Type B pancreatic cell (in vitro differentiated cells): Measurements from ENCODE around the gene NT5DC2. TPM values are rescaled to one million over a fixed set of nuclear protein-coding genes. Genes with fewer than 3 reads are reported as not detected.

Experiments
- DNase-seq: peaks from one replicate; pipeline ENCODE4 v3.0.0; 2021; ENCODE audit warnings: mixed read lengths; ENCODE audit not compliant: unreplicated experiment; ENCODE audit errors: extremely low spot score
- H3K27ac Mint-ChIP-seq: 2 replicates; pipeline ENCODE4 v1.8.0; 2021; ENCODE audit warnings: mild to moderate bottlenecking, mixed read lengths
- H3K27me3 Mint-ChIP-seq: 2 replicates; pipeline ENCODE4 v1.8.0; 2021; ENCODE audit warnings: mixed read lengths
- H3K36me3 Mint-ChIP-seq: 2 replicates; pipeline ENCODE4 v1.8.0; 2021; ENCODE audit warnings: mixed read lengths
- H3K4me1 Mint-ChIP-seq: one replicate; pipeline ENCODE4 v1.8.0; 2021; ENCODE audit warnings: mixed read lengths; ENCODE audit not compliant: unreplicated experiment
- H3K4me3 Mint-ChIP-seq: 2 replicates; pipeline ENCODE4 v1.8.0; 2021; ENCODE audit warnings: mild to moderate bottlenecking, mixed read lengths
- H3K9me3 Mint-ChIP-seq: 2 replicates; pipeline ENCODE4 v1.8.0; 2021; ENCODE audit warnings: mixed read lengths
- long read RNA-seq: library from polyadenylated mRNA; unstranded; transcript quantifications from one replicate; pipeline ENCODE4 v2.0.0, GENCODE V29; 2020
- total RNA-seq: library from RNA; stranded (reverse); gene quantifications from 2 replicates; pipeline ENCODE4 v1.2.1, GENCODE V29; 2021; ENCODE audit warnings: low replicate concordance
- TF ChIP-seq, protein P1 (sequence below): fragments of 200-600 bp; sonication (generic); conservative IDR thresholded peaks from 2 replicates; pipeline ENCODE4 v1.5.0; 2021; ENCODE audit warnings: antibody characterized with exemption, mild to moderate bottlenecking

The NT5DC2 gene
- total RNA-seq = 105 and 231 TPM in 2 replicates
- long read RNA-seq, partial matches to known transcripts = 5 of 14 reads
- long read RNA-seq, other reads (novel, unspliced or antisense) = 4 of 14 reads

DNA sequence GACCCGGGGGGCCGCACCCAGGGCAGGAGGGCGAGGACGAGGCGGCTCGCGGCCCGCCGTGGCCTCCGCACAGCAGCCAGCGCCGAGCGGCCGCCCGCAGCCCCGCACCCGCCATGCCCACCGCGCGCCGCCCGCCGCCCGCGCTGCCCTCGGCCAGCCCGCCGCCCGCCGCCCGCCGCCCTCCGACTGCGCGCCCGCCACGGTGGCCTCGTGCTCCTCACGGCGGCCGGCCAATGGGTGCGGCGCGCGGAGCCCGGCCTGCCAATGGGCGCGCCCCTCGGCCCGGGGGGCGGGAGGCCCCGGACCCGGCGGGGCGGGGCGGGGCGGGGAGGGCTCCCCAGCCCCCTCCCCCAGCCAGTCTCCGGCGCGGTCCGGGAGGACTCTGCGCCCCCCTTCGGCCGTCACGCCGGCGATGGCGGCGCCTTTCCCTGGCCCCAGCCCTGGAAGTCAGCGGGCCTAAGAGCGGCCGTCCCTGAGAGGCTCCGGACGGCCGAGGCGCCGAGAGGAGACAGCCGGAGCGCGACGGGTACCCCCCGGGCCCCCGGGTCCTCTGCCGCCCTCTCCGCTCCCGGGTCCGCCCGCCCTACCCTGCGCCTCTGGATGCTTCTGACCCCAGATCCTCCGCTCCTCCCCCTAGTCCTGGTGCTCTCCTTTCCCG is at the start of gene NT5DC2:
Gene NT5DC2 (minus strand): TSS at position 235 of the 658 bp plus-strand sequence. CDS start 120 bp downstream, at position 115.
- Mint-ChIP-seq H3K4me3 (peak within 1 kb of the TSS; percentile 99), H3K4me1 (peaks cover 31% of the 10 kb centered on the region), H3K9me3 (no peaks in the 10 kb centered on the region), H3K36me3 (peaks cover 7% of the 10 kb centered on the region), H3K27ac (peak within 1 kb of the TSS; percentile 91), H3K27me3 (no peaks in the 10 kb centered on the region)
- TF ChIP-seq, protein P1, sequence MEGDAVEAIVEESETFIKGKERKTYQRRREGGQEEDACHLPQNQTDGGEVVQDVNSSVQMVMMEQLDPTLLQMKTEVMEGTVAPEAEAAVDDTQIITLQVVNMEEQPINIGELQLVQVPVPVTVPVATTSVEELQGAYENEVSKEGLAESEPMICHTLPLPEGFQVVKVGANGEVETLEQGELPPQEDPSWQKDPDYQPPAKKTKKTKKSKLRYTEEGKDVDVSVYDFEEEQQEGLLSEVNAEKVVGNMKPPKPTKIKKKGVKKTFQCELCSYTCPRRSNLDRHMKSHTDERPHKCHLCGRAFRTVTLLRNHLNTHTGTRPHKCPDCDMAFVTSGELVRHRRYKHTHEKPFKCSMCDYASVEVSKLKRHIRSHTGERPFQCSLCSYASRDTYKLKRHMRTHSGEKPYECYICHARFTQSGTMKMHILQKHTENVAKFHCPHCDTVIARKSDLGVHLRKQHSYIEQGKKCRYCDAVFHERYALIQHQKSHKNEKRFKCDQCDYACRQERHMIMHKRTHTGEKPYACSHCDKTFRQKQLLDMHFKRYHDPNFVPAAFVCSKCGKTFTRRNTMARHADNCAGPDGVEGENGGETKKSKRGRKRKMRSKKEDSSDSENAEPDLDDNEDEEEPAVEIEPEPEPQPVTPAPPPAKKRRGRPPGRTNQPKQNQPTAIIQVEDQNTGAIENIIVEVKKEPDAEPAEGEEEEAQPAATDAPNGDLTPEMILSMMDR = peak; percentile 22
- peak; percentile 85 for DNase-seq

DNA sequence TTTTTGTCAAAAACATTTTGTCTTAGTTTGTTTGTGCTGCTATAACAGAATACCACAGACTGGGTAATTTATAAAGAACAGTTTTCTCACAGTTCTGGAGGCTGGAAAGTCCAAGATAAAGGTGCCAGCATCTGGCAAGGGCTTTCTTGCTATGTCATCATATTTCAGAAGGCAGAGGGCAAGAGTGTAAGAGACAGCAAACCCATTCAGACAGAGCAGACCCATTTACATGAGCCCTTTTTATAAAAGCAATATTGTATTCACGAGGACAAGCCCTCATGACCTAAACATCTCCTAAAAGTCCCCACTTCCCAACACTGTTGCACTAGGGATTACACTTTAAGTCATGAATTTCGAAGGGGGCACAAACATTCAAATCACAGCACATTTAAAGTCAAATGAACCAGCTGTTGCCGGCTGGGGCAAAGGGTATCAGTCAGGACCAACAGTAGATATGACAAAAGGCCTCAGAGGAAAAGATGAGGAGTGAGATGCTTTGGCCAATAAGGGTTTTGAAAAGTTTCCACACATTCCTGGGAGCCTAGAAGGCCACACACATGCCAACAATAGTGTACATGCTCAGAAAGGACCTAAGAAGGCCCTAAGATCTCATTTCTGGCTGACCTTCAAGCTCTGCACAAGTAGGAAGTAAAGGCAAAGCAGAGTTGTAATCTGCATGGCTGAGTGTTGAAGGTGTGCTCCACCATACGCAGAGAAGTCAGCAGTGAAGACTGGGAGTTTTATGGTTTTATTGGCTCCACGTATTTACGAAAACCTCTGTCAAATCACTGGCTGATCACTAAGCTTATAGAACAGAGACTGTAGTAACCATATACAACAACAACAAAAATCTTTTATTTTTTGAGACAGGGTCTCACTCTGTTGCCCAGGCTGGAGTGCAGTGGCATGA is 40.7 kb upstream of the NT5DC2 start:
- Mint-ChIP-seq H3K27me3 (no peaks in the 10 kb centered on the region), H3K4me1 (no peaks in the 10 kb centered on the region), H3K4me3 (no peak overlapping the region), H3K27ac (no peak overlapping the region), H3K9me3 (no peaks in the 10 kb centered on the region), H3K36me3 (peaks cover 35% of the 10 kb centered on the region)
- no peak for DNase-seq
- TF ChIP-seq, protein P1 = no peak

DNA sequence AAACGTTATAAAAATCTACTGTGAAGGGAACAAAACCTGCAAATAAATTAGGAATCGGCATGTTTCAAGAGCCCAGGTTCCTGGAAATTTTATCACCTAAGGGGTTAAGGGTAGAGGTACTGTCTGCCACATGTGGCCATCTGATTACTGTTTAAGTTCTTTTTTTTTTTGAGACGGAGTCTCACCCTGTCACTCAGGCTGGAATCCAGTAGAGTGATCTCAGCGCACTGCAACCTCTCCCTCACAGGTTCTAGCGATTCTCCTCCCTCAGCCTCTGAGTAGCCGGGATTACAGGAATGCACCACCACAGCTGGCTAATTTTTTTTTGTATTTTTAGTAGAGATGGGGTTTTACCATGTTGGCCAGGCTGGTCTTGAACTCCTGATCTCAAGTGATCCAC is 38.6 kb upstream of the NT5DC2 start:
- DNase-seq = no peak
- no peak overlapping the region for H3K4me3 Mint-ChIP-seq
- no peaks in the 10 kb centered on the region for H3K9me3 Mint-ChIP-seq
- TF ChIP-seq, protein P1 = no peak
- H3K36me3 Mint-ChIP-seq = peaks cover 26% of the 10 kb centered on the region
- H3K27me3 Mint-ChIP-seq = no peaks in the 10 kb centered on the region
- H3K27ac Mint-ChIP-seq = no peak overlapping the region
- H3K4me1 Mint-ChIP-seq = no peaks in the 10 kb centered on the region

DNA sequence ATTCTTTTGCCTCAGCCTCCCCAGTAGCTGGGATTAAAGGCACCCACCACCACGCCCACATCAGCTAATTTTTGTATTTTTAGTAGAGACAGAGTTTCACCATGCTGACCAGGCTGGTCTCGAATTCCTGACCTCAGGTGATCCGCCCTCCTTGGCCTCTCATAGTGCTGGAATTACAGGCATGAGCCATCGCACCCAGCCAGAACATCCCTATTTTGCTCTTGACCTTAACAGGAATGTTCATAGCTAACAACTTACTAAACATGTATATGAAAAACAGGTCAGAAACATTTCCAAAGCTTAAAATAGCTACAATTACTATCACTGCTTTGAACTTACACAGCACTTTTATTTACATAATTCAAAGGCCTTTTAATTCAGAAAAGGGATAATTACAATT is 36.4 kb upstream of the NT5DC2 start:
- Mint-ChIP-seq H3K27ac (peak overlapping the region; percentile 38), H3K27me3 (no peaks in the 10 kb centered on the region), H3K4me3 (no peak overlapping the region), H3K4me1 (no peaks in the 10 kb centered on the region), H3K36me3 (peaks cover 24% of the 10 kb centered on the region), H3K9me3 (no peaks in the 10 kb centered on the region)
- DNase-seq = no peak
- TF ChIP-seq, protein P1 = no peak

DNA sequence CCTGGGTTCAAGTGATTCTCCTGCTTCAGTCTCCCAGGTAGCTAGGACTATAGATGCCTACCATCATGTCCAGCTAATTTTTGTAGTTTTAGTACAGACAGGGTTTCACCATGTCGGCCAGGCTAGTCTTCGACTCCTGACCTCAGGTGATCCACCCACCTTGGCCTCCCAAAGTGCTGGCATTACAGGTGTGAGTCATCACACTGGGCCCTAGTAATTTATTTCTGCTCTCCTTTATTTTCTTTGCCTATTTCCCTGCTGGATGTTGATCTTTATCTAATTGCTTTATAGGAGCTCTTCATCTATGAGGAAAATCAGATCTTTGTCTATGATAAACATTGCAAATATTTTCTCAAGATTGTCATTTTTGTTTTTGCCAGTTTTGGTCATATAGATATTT is 34.4 kb upstream of the NT5DC2 start:
- Mint-ChIP-seq H3K27me3 (no peaks in the 10 kb centered on the region), H3K4me3 (no peak overlapping the region), H3K4me1 (no peaks in the 10 kb centered on the region), H3K9me3 (no peaks in the 10 kb centered on the region), H3K36me3 (peaks cover 21% of the 10 kb centered on the region), H3K27ac (no peak overlapping the region)
- DNase-seq = no peak
- TF ChIP-seq, protein P1 = no peak
